Left kidney (tissue), 2 donors: ENCODE results near the gene DLG4. TPM values are rescaled to one million over a fixed set of nuclear protein-coding genes. Genes with fewer than 3 reads are reported as not detected.
"Not testable (repeated sequence)": the region's sequence is repeated elsewhere in the genome, so short reads cannot be mapped to it uniquely, and the experiment has no call there.

Experiments
- DNase-seq: peaks from one replicate; pipeline ENCODE4 v3.0.0-alpha.2; 2013
- polyA plus RNA-seq: library from polyadenylated mRNA; unstranded; fragments of 120-200 nt; gene quantifications from one replicate; pipeline ENCODE4 v1.2.1, GENCODE V29; 2013; ENCODE audit not compliant: insufficient read length

DLG4 gene
- polyA plus RNA-seq, 1 donor: 36.0 TPM

GRCh38 chr17:7250695-7251627 is 31.3 kb upstream of the DLG4 start:
- DNase-seq: no peak

GRCh38 chr17:7249830-7250229 is 30.2 kb upstream of the DLG4 start:
- DNase-seq: no peak

- no peak for DNase-seq
Observed at GRCh38 chr17:7249214-7249613, 29.6 kb upstream of the DLG4 start.

- no peak for DNase-seq
Observed at GRCh38 chr17:7248796-7249195, 29.2 kb upstream of the DLG4 start.

- no peak for DNase-seq
Observed at GRCh38 chr17:7246779-7247178, 27.1 kb upstream of the DLG4 start.

- DNase-seq: not testable (repeated sequence)
Observed at GRCh38 chr17:7243838-7244237, 24.2 kb upstream of the DLG4 start.

GRCh38 chr17:7243453-7243729 is 23.8 kb upstream of the DLG4 start:
- DNase-seq: no peak

- peak; percentile 97 for DNase-seq
Observed at GRCh38 chr17:7242717-7243452, 23.2 kb upstream of the DLG4 start.

- DNase-seq: peak; percentile 96
Observed at GRCh38 chr17:7241783-7242716, 22.4 kb upstream of the DLG4 start, which contains the start of gene GABARAP. TSS of gene GABARAP (minus strand) at chr17:7242449. CDS start at chr17:7242330, 119 bp downstream.

- DNase-seq: no peak
Observed at GRCh38 chr17:7241090-7241733, 21.6 kb upstream of the DLG4 start.

GRCh38 chr17:7240375-7240774 is 20.7 kb upstream of the DLG4 start:
- DNase-seq: no peak

- DNase-seq: peak; percentile 99
Observed at GRCh38 chr17:7239091-7240027, 19.7 kb upstream of the DLG4 start, which contains the start of gene PHF23. TSS of gene PHF23 (minus strand) at chr17:7239457. CDS start at chr17:7239279, 178 bp downstream.

- no peak for DNase-seq
Observed at GRCh38 chr17:7238420-7239090, 18.9 kb upstream of the DLG4 start.

- no peak for DNase-seq
Observed at GRCh38 chr17:7237761-7238419, 18.3 kb upstream of the DLG4 start.

GRCh38 chr17:7237266-7237760 is 17.7 kb upstream of the DLG4 start:
- no peak for DNase-seq

- no peak for DNase-seq
Observed at GRCh38 chr17:7236808-7237207, 17.2 kb upstream of the DLG4 start.

GRCh38 chr17:7235693-7236665 is 16.3 kb upstream of the DLG4 start:
- DNase-seq: no peak
